22Rv1 (cell line): Measurements from ENCODE around the gene ALKBH5.

ENCODE experiments used
- ZFX ChIP-seq: fragments of 450-650 bp; IDR thresholded peaks from 2 replicates; pipeline ENCODE4 v1.6.1; 2017; ENCODE audit warnings: antibody characterized with exemption, borderline replicate concordance
- TF ChIP-seq, protein P1 (sequence below): fragments of 450-650 bp; IDR thresholded peaks from 2 replicates; pipeline ENCODE4 v1.5.1; 2017; ENCODE audit warnings: mild to moderate bottlenecking

DNA sequence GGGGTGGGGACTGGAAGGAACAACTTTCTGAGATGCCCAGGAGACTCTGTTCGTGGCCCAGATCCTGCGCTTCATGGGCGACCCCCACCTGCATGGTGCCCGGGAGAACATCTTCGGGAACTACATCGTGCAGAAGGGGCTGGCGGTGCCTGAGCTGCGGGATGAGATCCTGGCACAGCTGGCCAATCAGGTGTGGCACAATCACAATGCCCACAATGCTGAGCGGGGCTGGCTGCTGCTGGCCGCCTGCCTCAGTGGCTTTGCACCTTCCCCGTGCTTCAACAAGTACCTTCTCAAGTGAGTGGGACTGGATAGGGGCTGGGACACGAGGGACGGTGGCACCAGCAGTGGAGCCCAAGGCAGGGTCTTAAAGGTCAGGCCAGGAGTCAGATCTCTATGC lies 37.8 kb upstream of the ALKBH5 start:
- TF ChIP-seq, protein P1, sequence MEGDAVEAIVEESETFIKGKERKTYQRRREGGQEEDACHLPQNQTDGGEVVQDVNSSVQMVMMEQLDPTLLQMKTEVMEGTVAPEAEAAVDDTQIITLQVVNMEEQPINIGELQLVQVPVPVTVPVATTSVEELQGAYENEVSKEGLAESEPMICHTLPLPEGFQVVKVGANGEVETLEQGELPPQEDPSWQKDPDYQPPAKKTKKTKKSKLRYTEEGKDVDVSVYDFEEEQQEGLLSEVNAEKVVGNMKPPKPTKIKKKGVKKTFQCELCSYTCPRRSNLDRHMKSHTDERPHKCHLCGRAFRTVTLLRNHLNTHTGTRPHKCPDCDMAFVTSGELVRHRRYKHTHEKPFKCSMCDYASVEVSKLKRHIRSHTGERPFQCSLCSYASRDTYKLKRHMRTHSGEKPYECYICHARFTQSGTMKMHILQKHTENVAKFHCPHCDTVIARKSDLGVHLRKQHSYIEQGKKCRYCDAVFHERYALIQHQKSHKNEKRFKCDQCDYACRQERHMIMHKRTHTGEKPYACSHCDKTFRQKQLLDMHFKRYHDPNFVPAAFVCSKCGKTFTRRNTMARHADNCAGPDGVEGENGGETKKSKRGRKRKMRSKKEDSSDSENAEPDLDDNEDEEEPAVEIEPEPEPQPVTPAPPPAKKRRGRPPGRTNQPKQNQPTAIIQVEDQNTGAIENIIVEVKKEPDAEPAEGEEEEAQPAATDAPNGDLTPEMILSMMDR, result no peak
- TF ChIP-seq ZFX, result no peak
